ENCODE measurements around the gene CCDC187. TPM values are rescaled to one million over a fixed set of nuclear protein-coding genes. Genes with fewer than 3 reads are reported as not detected.

CCDC187 gene
- total RNA-seq, 1 donor from 2014 or later: not detected

DNA sequence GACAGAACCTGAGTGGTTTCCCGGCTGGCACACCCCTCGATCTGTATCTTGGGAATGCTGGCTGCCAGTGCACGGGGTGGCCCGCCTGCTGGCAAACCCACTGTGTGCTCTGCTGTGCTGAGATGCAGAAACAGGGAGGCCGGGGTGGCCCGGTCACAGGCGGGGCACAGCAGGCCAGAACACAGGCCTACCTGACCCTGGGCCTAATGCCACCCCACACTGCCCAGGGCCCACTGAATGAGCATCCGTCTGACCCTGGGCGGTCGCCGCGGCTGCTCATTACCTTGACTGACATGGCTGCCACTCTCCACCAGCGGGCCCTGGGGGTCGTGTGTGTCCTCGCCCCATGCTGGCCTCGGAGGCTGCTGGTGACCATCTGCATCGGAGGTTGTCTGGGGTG lies 44.1 kb downstream of the CCDC187 start:
- Histone ChIP-seq H3K9ac (no peak overlapping the region), H3K27me3 (no peaks in the 10 kb centered on the region), H3K27ac (no peak overlapping the region), H3K4me2 (no peak overlapping the region), H3K36me3 (no peaks in the 10 kb centered on the region), H3F3A (ENCODE audit: low read depth) (no peaks in the 10 kb centered on the region), H3K9me3 (ENCODE audit: low read depth) (no peaks in the 10 kb centered on the region), H3K4me3 (no peak overlapping the region), H3K79me2 (ENCODE audit: low read depth) (no peaks in the 10 kb centered on the region), H3K4me1 (peaks cover 6% of the 10 kb centered on the region), H2AFZ (replicated peaks) (no peak overlapping the region), H4K20me1 (ENCODE audit: low read depth) (no peaks in the 10 kb centered on the region)
- Mint-ChIP-seq H3K36me3 (no peaks in the 10 kb centered on the region), H3K4me3 (no peak overlapping the region), H3K27ac (no peak overlapping the region), H3K27me3 (ENCODE audit: insufficient read depth, low read depth) (no peaks in the 10 kb centered on the region), H3K9me3 (no peaks in the 10 kb centered on the region), H3K4me1 (peaks cover 14% of the 10 kb centered on the region)
- no peak for DNase-seq (ENCODE audit: low spot score)
- TF ChIP-seq, protein P1, sequence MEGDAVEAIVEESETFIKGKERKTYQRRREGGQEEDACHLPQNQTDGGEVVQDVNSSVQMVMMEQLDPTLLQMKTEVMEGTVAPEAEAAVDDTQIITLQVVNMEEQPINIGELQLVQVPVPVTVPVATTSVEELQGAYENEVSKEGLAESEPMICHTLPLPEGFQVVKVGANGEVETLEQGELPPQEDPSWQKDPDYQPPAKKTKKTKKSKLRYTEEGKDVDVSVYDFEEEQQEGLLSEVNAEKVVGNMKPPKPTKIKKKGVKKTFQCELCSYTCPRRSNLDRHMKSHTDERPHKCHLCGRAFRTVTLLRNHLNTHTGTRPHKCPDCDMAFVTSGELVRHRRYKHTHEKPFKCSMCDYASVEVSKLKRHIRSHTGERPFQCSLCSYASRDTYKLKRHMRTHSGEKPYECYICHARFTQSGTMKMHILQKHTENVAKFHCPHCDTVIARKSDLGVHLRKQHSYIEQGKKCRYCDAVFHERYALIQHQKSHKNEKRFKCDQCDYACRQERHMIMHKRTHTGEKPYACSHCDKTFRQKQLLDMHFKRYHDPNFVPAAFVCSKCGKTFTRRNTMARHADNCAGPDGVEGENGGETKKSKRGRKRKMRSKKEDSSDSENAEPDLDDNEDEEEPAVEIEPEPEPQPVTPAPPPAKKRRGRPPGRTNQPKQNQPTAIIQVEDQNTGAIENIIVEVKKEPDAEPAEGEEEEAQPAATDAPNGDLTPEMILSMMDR (IDR thresholded peaks at IDR 0.05): no peak
- no peak for TF ChIP-seq EZH2phosphoT487 (IDR thresholded peaks at IDR 0.05)
- no peak for TF ChIP-seq EZH2 (IDR thresholded peaks at IDR 0.05)

DNA sequence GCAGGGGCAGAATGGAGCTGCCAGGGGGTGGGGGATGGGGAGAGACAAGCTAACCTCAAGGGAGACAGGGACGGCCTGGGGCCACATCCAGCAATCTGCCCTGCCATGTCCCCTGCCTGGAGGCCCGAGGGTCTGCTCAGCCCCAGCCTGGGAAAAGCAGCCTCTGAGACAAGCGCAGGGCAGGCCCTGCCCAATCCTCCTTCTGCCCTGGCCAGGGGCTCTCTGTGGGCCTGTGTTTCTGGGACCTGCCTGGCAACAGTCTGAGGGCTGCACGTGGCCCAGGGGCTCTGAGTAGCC lies 44.4 kb downstream of the CCDC187 start:
- H3K27me3 Mint-ChIP-seq (ENCODE audit: insufficient read depth, low read depth): no peaks in the 10 kb centered on the region
- H3K27ac ChIP-seq: no peak overlapping the region
- H3K4me3 ChIP-seq: no peak overlapping the region
- no peak overlapping the region for H2AFZ ChIP-seq (replicated peaks)
- no peaks in the 10 kb centered on the region for H3K9me3 Mint-ChIP-seq
- no peaks in the 10 kb centered on the region for H3K36me3 Mint-ChIP-seq
- no peak overlapping the region for H3K4me2 ChIP-seq
- H3K9me3 ChIP-seq (ENCODE audit: low read depth): no peaks in the 10 kb centered on the region
- H3K27ac Mint-ChIP-seq: no peak overlapping the region
- peaks cover 5% of the 10 kb centered on the region for H3K4me1 ChIP-seq
- TF ChIP-seq EZH2 (IDR thresholded peaks at IDR 0.05) (no peak), EZH2phosphoT487 (IDR thresholded peaks at IDR 0.05) (no peak)
- TF ChIP-seq, protein P1 (IDR thresholded peaks at IDR 0.05): no peak
- no peaks in the 10 kb centered on the region for H3K27me3 ChIP-seq
- no peaks in the 10 kb centered on the region for H3F3A ChIP-seq (ENCODE audit: low read depth)
- H3K4me3 Mint-ChIP-seq: no peak overlapping the region
- DNase-seq (ENCODE audit: low spot score): no peak
- no peak overlapping the region for H3K9ac ChIP-seq
- H3K4me1 Mint-ChIP-seq: peaks cover 12% of the 10 kb centered on the region
- H4K20me1 ChIP-seq (ENCODE audit: low read depth): no peaks in the 10 kb centered on the region
- no peaks in the 10 kb centered on the region for H3K36me3 ChIP-seq
- H3K79me2 ChIP-seq (ENCODE audit: low read depth): no peaks in the 10 kb centered on the region

DNA sequence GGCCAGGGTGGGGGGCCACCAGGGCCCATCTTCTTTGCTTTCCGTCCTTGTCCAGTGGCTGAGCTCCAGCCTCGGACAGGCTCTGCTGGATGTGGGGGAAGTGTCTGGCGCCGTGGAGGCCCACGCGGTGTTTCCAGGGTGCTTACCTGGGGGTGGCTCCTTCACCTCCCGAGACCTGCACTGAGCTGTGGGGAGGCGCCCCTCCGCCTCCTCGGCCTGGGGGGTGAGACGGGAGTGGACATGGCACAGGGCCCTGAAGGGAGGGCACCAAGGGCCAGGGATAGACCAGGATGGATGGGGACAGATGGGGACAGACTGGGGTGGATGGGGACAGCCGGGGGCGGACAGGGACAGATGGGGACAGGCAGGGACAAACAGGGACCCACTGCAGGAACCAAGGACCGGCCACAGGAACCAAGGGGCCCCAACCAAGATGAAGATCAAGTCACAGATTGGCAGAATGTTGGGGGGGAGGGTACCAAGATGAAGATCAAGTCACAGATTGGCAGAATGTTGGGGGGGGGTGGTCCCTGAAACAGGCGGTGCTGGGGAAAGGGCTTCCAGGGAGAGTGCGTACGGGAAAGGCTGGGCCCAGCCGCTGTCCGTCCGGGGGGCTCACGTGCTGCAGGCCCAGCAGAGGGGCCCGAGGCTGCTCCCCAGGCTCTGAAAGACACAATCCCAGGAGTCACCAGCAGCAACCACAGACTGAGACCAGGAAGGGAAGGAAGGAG lies 44.9 kb downstream of the CCDC187 start:
- no peak overlapping the region for H3K27ac ChIP-seq
- no peaks in the 10 kb centered on the region for H3K79me2 ChIP-seq (ENCODE audit: low read depth)
- peaks cover under 1% of the 10 kb centered on the region for H3K4me1 ChIP-seq
- no peaks in the 10 kb centered on the region for H3F3A ChIP-seq (ENCODE audit: low read depth)
- H3K4me3 ChIP-seq: no peak overlapping the region
- H3K4me2 ChIP-seq: no peak overlapping the region
- H3K9me3 ChIP-seq (ENCODE audit: low read depth): no peaks in the 10 kb centered on the region
- Mint-ChIP-seq H3K36me3 (no peaks in the 10 kb centered on the region), H3K27me3 (ENCODE audit: insufficient read depth, low read depth) (no peaks in the 10 kb centered on the region), H3K9me3 (no peaks in the 10 kb centered on the region), H3K27ac (no peak overlapping the region), H3K4me1 (peaks cover 6% of the 10 kb centered on the region), H3K4me3 (no peak overlapping the region)
- no peak overlapping the region for H2AFZ ChIP-seq (replicated peaks)
- no peaks in the 10 kb centered on the region for H3K27me3 ChIP-seq
- H3K9ac ChIP-seq: no peak overlapping the region
- H4K20me1 ChIP-seq (ENCODE audit: low read depth): no peaks in the 10 kb centered on the region
- TF ChIP-seq EZH2 (IDR thresholded peaks at IDR 0.05): no peak
- TF ChIP-seq, protein P1 (IDR thresholded peaks at IDR 0.05): no peak
- TF ChIP-seq EZH2phosphoT487 (IDR thresholded peaks at IDR 0.05): no peak
- no peak for DNase-seq (ENCODE audit: low spot score)
- H3K36me3 ChIP-seq: no peaks in the 10 kb centered on the region
